Tibial nerve (tissue), 4 donors: Measurements from ENCODE around the gene TOMM40. TPM values are rescaled to one million over a fixed set of nuclear protein-coding genes. Genes with fewer than 3 reads are reported as not detected.

ENCODE experiments used
- DNase-seq, 2 donors: peaks; one replicate each; pipeline ENCODE4 v3.0.0-alpha.2; 2019; ENCODE audit warnings: low spot score in 2 of 2
- H3K27ac ChIP-seq, 4 donors: fragments of 200-600 bp; sonication (generic) in 3 of 4; one replicate each; pipeline ENCODE4 v1.5.1; 2017 to 2019; ENCODE audit warnings: mild to moderate bottlenecking in 1 of 4
- H3K27me3 ChIP-seq, 2 donors: fragments of 200-600 bp; sonication (generic) in 1 of 2; one replicate each; pipeline versions ENCODE4 v1.5.1 to v1.6.0; 2017 to 2019
- H3K36me3 ChIP-seq, 3 donors: fragments of 200-600 bp; sonication (generic); one replicate each; pipeline ENCODE4 v1.5.1; 2018 to 2019
- H3K4me1 ChIP-seq, 4 donors: fragments of 200-600 bp; sonication (generic) in 3 of 4; one replicate each; pipeline ENCODE4 v1.5.1; 2017 to 2019
- H3K4me3 ChIP-seq, 4 donors: fragments of 200-600 bp; sonication (generic) in 3 of 4; one replicate each; pipeline ENCODE4 v1.5.1; 2017 to 2019; ENCODE audit warnings: mild to moderate bottlenecking in 1 of 4, moderate library complexity in 1 of 4
- H3K9me3 ChIP-seq, 4 donors: fragments of 200-600 bp; sonication (generic) in 3 of 4; one replicate each; pipeline ENCODE4 v1.5.1; 2017 to 2019
- CTCF ChIP-seq, 5 experiments: fragments of 200-600 bp in 3 of 5; fragments of 450-650 bp in 2 of 5; sonication (generic) in 3 of 5; IDR thresholded peaks; one replicate each; pipeline ENCODE4 v1.5.1; 2016 to 2019; ENCODE audit warnings: antibody characterized with exemption in 5 of 5, mild to moderate bottlenecking in 3 of 5, moderate library complexity in 2 of 5
- EP300 ChIP-seq, 2 donors: sonication (generic); formaldehyde crosslinking; IDR thresholded peaks; one replicate each; pipeline ENCODE4 v1.6.1; 2017; ENCODE audit warnings: antibody characterized with exemption in 2 of 2, mild to moderate bottlenecking in 1 of 2
- POLR2A ChIP-seq, 2 donors: fragments of 450-650 bp; IDR thresholded peaks; one replicate each; pipeline ENCODE4 v1.6.1; 2017; ENCODE audit warnings: antibody characterized with exemption in 2 of 2, mild to moderate bottlenecking in 2 of 2, moderate library complexity in 2 of 2
- WGBS, 2 donors: methylation state at CpG; one replicate each; pipeline ENCODE4 v1.1.5; 2018; 5-methylcytosine and 5-hydroxymethylcytosine counted together
- total RNA-seq, 4 donors: library from RNA; depleted of rRNA; stranded (reverse); fragments of >200 nt; gene quantifications; one replicate each; pipeline ENCODE4 v1.1.0, GENCODE V29; 2016

Gene TOMM40
- total RNA-seq, 4 donors from 2014 or later = 30.8 to 75.9 (median 48.6) TPM

GRCh38 chr19:44872661-44873060 is 18.4 kb upstream of the TOMM40 start:
- TF ChIP-seq CTCF (IDR thresholded peaks at IDR 0.05) (no peak), POLR2A (IDR thresholded peaks at IDR 0.05) (no peak), EP300 (IDR thresholded peaks at IDR 0.05) (no peak)
- 86 to 93% methylated on average over 4 of the region's 4 CpGs for WGBS, 2 donors
- H3K36me3 ChIP-seq = peaks cover 0 to 87% (median 6%) of the 10 kb centered on the region in 3 donors

GRCh38 chr19:44874317-44874716 is 16.7 kb upstream of the TOMM40 start:
- Histone ChIP-seq H3K27ac (no peak overlapping the region), H3K36me3 (peaks cover 0 to 90% (median 6%) of the 10 kb centered on the region in 3 donors), H3K27me3 (no peaks in the 10 kb centered on the region), H3K4me3 (no peak overlapping the region), H3K4me1 (peaks cover 0 to 26% (median 0%) of the 10 kb centered on the region in 4 donors), H3K9me3 (no peaks in the 10 kb centered on the region)
- DNase-seq = no peak
- no peak for TF ChIP-seq CTCF (IDR thresholded peaks at IDR 0.05)
- TF ChIP-seq EP300 (IDR thresholded peaks at IDR 0.05) = no peak
- no peak for TF ChIP-seq POLR2A (IDR thresholded peaks at IDR 0.05)
- WGBS, 2 donors = 93 to 95% methylated on average over 12 to 16 of the region's 16 CpGs

More at GRCh38 chr19:44872661-44873060, 18.4 kb upstream of the TOMM40 start:
- H3K27me3 ChIP-seq = no peaks in the 10 kb centered on the region
- peaks cover 0 to 29% (median 0%) of the 10 kb centered on the region in 4 donors for H3K4me1 ChIP-seq
- H3K4me3 ChIP-seq = no peak overlapping the region
- no peak for DNase-seq
- no peaks in the 10 kb centered on the region for H3K9me3 ChIP-seq
- H3K27ac ChIP-seq = no peak overlapping the region

GRCh38 chr19:44875666-44876451 is 15.2 kb upstream of the TOMM40 start:
- H3K27ac ChIP-seq = no peak overlapping the region
- TF ChIP-seq CTCF (IDR thresholded peaks at IDR 0.05) (no peak), EP300 (IDR thresholded peaks at IDR 0.05) (no peak), POLR2A (IDR thresholded peaks at IDR 0.05) (no peak)
- peaks cover 0 to 95% (median 6%) of the 10 kb centered on the region in 3 donors for H3K36me3 ChIP-seq

GRCh38 chr19:44876930-44877535 is 14.0 kb upstream of the TOMM40 start:
- WGBS, 2 donors = 54 to 58% methylated on average over 5 of the region's 5 CpGs
- Histone ChIP-seq H3K36me3 (peaks cover 0 to 88% (median 6%) of the 10 kb centered on the region in 3 donors), H3K4me3 (no peak overlapping the region), H3K27ac (no peak overlapping the region), H3K27me3 (no peaks in the 10 kb centered on the region), H3K9me3 (no peaks in the 10 kb centered on the region), H3K4me1 (peaks cover 0 to 7% (median 0%) of the 10 kb centered on the region in 4 donors)
- DNase-seq = no peak
- no peak for TF ChIP-seq POLR2A (IDR thresholded peaks at IDR 0.05)
- no peak for TF ChIP-seq EP300 (IDR thresholded peaks at IDR 0.05)
- no peak for TF ChIP-seq CTCF (IDR thresholded peaks at IDR 0.05)

More at GRCh38 chr19:44875666-44876451, 15.2 kb upstream of the TOMM40 start:
- Histone ChIP-seq H3K4me3 (no peak overlapping the region), H3K9me3 (no peaks in the 10 kb centered on the region), H3K27me3 (no peaks in the 10 kb centered on the region), H3K4me1 (peaks cover 0 to 15% (median 0%) of the 10 kb centered on the region in 4 donors)
- WGBS, 2 donors = 48 to 68% methylated on average over 16 to 22 of the region's 22 CpGs
- no peak for DNase-seq
